Measurements from ENCODE around the gene CCDC60. TPM values are rescaled to one million over a fixed set of nuclear protein-coding genes. Genes with fewer than 3 reads are reported as not detected.
A peak's percentile ranks its signal among the peaks of the same experiment; 100 is the strongest.

Gene CCDC60
- total RNA-seq, 1 donor from 2014 or later, result not detected

DNA sequence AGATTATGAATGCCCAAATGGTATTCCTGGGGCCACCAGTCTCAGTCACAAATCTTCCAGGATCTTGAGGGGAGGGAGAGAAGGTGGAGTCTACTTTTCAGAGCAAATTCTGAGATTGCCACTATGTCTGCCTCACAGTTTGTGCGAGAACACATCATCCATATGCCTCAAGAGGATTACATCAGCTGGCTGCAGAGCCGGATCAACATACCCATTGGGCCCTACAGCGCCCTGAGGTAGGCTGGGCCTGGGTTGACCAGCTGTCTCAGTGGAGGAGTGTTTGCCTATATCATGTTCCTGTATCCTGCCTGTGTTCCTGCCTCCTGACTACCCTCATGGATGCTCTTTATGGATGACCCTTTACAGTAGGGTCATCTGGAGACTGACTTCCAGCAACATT is 205.9 kb downstream of the CCDC60 start:
- H3K4me1 ChIP-seq, result no peaks in the 10 kb centered on the region
- ATAC-seq (peak; percentile 25), DNase-seq (no peak)
- H3K27me3 ChIP-seq, result no peaks in the 10 kb centered on the region
- no peak overlapping the region for H3K27ac ChIP-seq
- intact Hi-C loops (cut with DNase I), result no loop called here
- H3K36me3 ChIP-seq, result no peaks in the 10 kb centered on the region
- no peaks in the 10 kb centered on the region for H3K9me3 ChIP-seq
- TF ChIP-seq CTCF (IDR thresholded peaks at IDR 0.05), result no peak
- H3K4me3 ChIP-seq, result no peak overlapping the region

DNA sequence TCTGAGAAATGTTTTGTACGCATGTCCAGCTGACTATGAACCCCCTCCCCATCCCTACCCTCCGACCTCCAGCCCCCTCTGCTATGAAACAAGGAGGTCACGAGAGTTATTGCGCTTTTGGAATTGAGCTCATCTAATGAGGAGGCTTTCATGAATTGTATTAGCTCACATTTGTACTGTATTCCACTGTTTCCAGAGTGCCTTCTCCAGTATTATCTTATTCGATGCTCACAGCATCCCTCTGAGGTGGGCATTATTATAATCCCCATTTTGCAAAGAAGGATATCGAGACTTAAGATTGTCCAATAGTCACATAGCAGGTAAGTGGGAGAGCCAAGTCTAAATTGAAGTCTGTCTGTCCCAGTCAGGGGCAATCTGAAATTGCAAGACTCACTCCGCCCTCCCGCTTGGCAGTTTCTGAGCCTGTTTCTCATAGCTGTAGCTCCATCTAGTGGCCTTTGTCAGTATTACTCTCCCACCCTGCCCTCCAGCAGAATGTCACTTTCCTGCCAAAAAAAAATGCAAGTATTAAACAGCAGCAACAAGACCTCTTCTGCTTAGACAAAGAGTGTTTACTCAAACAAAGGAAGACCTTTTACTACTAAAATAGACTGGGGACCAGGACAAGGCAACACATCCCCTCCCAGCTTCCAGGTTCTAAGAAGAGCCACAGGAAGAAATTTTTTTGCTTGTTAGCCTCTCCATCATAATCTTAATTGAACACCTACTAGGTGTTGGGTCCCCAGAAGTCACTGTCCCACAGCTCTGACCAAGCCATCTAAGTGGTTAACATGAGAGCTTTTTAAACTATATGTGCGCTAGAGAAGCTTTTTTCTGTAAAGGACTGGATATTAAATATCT is 210.5 kb downstream of the CCDC60 start:
- no peak overlapping the region for H3K27ac ChIP-seq
- no peaks in the 10 kb centered on the region for H3K9me3 ChIP-seq
- H3K4me1 ChIP-seq, result no peaks in the 10 kb centered on the region
- intact Hi-C loops (cut with DNase I), result no loop called here
- H3K27me3 ChIP-seq, result no peaks in the 10 kb centered on the region
- no peaks in the 10 kb centered on the region for H3K36me3 ChIP-seq
- peak; percentile 91 for TF ChIP-seq CTCF (IDR thresholded peaks at IDR 0.05)
- DNase-seq (no peak), ATAC-seq (peak; percentile 92)
- H3K4me3 ChIP-seq, result no peak overlapping the region

DNA sequence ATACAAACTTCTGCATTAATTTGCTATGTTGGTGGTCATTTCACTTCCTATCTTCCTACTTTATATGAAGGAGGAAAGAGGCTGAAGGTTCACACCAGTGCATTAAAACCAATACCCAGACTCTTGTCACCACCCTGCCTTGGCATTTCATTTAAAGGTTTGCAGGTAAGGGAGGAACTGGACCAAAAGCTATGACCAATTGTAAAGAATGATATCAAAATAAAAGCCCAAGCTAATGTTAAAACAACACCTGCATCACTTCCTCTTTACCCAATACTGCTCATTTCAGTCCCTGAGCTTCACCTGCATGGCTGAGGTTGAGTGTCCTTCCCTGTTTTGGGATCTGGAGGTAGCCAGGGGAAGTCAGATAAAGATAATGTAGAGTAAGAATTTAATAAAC is 211.8 kb downstream of the CCDC60 start:
- Histone ChIP-seq H3K9me3 (no peaks in the 10 kb centered on the region), H3K4me3 (no peak overlapping the region), H3K27ac (no peak overlapping the region), H3K36me3 (no peaks in the 10 kb centered on the region), H3K27me3 (no peaks in the 10 kb centered on the region), H3K4me1 (no peaks in the 10 kb centered on the region)
- ATAC-seq (no peak), DNase-seq (no peak)
- intact Hi-C loops (cut with DNase I), result no loop called here
- TF ChIP-seq CTCF (IDR thresholded peaks at IDR 0.05), result no peak

- intact Hi-C loops (cut with DNase I), result no loop called here
- Histone ChIP-seq H3K27me3 (no peaks in the 10 kb centered on the region), H3K27ac (no peak overlapping the region), H3K9me3 (no peaks in the 10 kb centered on the region), H3K36me3 (no peaks in the 10 kb centered on the region), H3K4me3 (no peak overlapping the region), H3K4me1 (no peaks in the 10 kb centered on the region)
- DNase-seq (no peak), ATAC-seq (no peak)
- no peak for TF ChIP-seq CTCF (IDR thresholded peaks at IDR 0.05)
Measured at GRCh38 chr12:119547001-119547400, 212.5 kb downstream of the CCDC60 start.

DNA sequence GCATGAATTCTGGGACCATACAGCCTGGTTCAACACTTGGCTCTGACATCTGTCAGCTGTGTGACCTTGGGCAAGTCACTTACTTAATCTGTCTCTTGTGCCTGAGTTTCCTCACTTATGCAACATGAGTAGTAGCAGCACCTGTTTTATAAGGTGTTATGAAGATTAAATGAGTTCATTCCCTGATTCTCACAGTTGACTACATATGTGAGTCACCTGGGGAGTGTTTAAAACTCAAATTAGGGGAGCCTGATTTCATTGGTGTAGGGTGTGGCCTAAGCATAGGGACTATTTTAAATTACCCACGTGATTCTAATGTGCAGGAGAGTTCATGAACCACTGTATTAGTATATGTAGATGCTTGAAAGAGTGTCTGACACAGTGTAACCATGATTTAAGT is 222.3 kb downstream of the CCDC60 start:
- no peaks in the 10 kb centered on the region for H3K9me3 ChIP-seq
- no peak overlapping the region for H3K4me3 ChIP-seq
- intact Hi-C loops (cut with DNase I), result no loop called here
- ATAC-seq, result no peak
- no peak for DNase-seq
- no peaks in the 10 kb centered on the region for H3K36me3 ChIP-seq
- no peak overlapping the region for H3K27ac ChIP-seq
- TF ChIP-seq CTCF (IDR thresholded peaks at IDR 0.05), result no peak
- H3K4me1 ChIP-seq, result no peaks in the 10 kb centered on the region
- no peaks in the 10 kb centered on the region for H3K27me3 ChIP-seq

Measured in upper lobe of right lung (tissue), 1 donor.